H1 (cell line): ENCODE results near the gene CAMKK1.

Source experiments
- CBX8 ChIP-seq: fragments of 300-800, 300-1000 bp; sonication (generic); IDR thresholded peaks from 2 replicates; pipeline ENCODE4 v1.7.1; 2016; ENCODE audit warnings: low read depth, low read length, borderline replicate concordance
- CHD1 ChIP-seq: IDR thresholded peaks from 2 replicates; pipeline ENCODE4 v1.6.1; 2012; ENCODE audit warnings: low read depth, low read length, improper control_type of control experiment
- EP300 ChIP-seq, 2 experiments: IDR thresholded peaks; 1 replicate in 1 of 2; 2 replicates in 1 of 2; pipeline ENCODE4 v1.6.1; 2011 to 2012; ENCODE audit warnings: low read depth in 2 of 2, low read length in 2 of 2, mild to moderate bottlenecking in 2 of 2, borderline replicate concordance in 1 of 2, inconsistent platforms in 1 of 2, moderate library complexity in 1 of 2
- HDAC6 ChIP-seq: IDR thresholded peaks from one replicate; pipeline ENCODE4 v1.7.1; 2012; ENCODE audit warnings: low read depth, mild to moderate bottlenecking, inconsistent platforms, low read length, moderate library complexity
- NANOG ChIP-seq: IDR thresholded peaks from 2 replicates; pipeline ENCODE4 v1.6.1; 2011; ENCODE audit warnings: low read length, low read depth, mild to moderate bottlenecking, inconsistent platforms; ENCODE audit not compliant: insufficient read depth, poor library complexity, severe bottlenecking
- POLR2A ChIP-seq, 2 experiments: IDR thresholded peaks; 1 replicate in 1 of 2; 2 replicates in 1 of 2; pipeline ENCODE4 v1.6.1; 2011; ENCODE audit warnings: low read depth in 2 of 2, low read length in 2 of 2, mild to moderate bottlenecking in 2 of 2; ENCODE audit errors: control extremely low read depth in 1 of 2
- RAD21 ChIP-seq, 2 experiments: IDR thresholded peaks in 1 of 2; conservative IDR thresholded peaks in 1 of 2; 2 replicates each; pipeline ENCODE4 v1.6.1; 2011; ENCODE audit warnings: low read depth in 2 of 2, low read length in 2 of 2, improper control_type of control experiment in 1 of 2, inconsistent platforms in 1 of 2, mild to moderate bottlenecking in 1 of 2, moderate library complexity in 1 of 2
- SIRT6 ChIP-seq: IDR thresholded peaks from one replicate; pipeline ENCODE4 v1.7.1; 2012; ENCODE audit warnings: low read length, inconsistent platforms
- TF ChIP-seq, protein P1 (sequence below), 3 experiments: IDR thresholded peaks; 1 replicate in 2 of 3; 2 replicates in 1 of 3; pipeline versions ENCODE4 v1.5.1 to v1.6.1; 2011; ENCODE audit warnings: low read length in 3 of 3, mild to moderate bottlenecking in 3 of 3, inconsistent platforms in 2 of 3, low read depth in 1 of 3, moderate library complexity in 1 of 3; ENCODE audit not compliant: insufficient read depth in 1 of 3; ENCODE audit errors: control extremely low read depth in 1 of 3
- TF ChIP-seq, protein P2 (sequence below): IDR thresholded peaks from 2 replicates; pipeline ENCODE4 v1.6.1; 2012; ENCODE audit warnings: low read length, inconsistent platforms

DNA sequence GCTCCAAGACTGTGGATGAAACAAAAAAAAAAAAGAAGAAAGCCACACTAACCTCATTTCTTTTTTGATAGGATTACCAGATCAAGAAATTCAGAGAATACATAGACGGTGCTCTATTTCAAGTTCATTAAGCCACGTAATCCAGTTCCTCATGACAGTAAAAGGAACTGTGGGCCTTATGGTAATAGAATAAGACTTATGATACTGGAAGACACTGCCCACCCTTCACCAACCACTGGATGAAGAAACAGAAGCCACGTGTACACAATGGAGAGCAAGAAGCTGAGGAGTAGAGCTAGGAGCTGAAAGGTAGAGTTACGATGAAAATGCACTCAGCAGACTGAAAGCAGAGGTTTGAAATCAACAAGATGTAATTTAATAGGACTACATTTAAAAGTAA, 58.0 kb downstream of the CAMKK1 start:
- TF ChIP-seq NANOG = no peak
- TF ChIP-seq, protein P1, sequence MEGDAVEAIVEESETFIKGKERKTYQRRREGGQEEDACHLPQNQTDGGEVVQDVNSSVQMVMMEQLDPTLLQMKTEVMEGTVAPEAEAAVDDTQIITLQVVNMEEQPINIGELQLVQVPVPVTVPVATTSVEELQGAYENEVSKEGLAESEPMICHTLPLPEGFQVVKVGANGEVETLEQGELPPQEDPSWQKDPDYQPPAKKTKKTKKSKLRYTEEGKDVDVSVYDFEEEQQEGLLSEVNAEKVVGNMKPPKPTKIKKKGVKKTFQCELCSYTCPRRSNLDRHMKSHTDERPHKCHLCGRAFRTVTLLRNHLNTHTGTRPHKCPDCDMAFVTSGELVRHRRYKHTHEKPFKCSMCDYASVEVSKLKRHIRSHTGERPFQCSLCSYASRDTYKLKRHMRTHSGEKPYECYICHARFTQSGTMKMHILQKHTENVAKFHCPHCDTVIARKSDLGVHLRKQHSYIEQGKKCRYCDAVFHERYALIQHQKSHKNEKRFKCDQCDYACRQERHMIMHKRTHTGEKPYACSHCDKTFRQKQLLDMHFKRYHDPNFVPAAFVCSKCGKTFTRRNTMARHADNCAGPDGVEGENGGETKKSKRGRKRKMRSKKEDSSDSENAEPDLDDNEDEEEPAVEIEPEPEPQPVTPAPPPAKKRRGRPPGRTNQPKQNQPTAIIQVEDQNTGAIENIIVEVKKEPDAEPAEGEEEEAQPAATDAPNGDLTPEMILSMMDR (IDR thresholded peaks at IDR 0.05; ENCODE audit: control extremely low read depth in 1 of 3, insufficient read depth in 1 of 3, low read depth in 1 of 3, low read length in 3 of 3) = no peak
- TF ChIP-seq EP300 (IDR thresholded peaks at IDR 0.05; ENCODE audit: borderline replicate concordance in 1 of 2, low read depth in 2 of 2, low read length in 2 of 2) = no peak
- no peak for TF ChIP-seq POLR2A (IDR thresholded peaks at IDR 0.05; ENCODE audit: control extremely low read depth in 1 of 2, low read depth in 2 of 2, low read length in 2 of 2)
- TF ChIP-seq, protein P2, sequence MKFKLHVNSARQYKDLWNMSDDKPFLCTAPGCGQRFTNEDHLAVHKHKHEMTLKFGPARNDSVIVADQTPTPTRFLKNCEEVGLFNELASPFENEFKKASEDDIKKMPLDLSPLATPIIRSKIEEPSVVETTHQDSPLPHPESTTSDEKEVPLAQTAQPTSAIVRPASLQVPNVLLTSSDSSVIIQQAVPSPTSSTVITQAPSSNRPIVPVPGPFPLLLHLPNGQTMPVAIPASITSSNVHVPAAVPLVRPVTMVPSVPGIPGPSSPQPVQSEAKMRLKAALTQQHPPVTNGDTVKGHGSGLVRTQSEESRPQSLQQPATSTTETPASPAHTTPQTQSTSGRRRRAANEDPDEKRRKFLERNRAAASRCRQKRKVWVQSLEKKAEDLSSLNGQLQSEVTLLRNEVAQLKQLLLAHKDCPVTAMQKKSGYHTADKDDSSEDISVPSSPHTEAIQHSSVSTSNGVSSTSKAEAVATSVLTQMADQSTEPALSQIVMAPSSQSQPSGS = no peak
- no peak for TF ChIP-seq HDAC6
- TF ChIP-seq CHD1 = no peak
- no peak for TF ChIP-seq CBX8
- TF ChIP-seq RAD21 (IDR thresholded peaks at IDR 0.05 in 1 of 2, conservative IDR thresholded peaks at IDR 0.05 in 1 of 2; ENCODE audit: low read depth in 2 of 2, low read length in 2 of 2) = no peak
- no peak for TF ChIP-seq SIRT6
